D721Med (cell line): ENCODE measurements around the gene PIK3R4.

Experiments used
- DNase-seq: peaks from one replicate; pipeline ENCODE4 v3.0.0; 2011; ENCODE audit warnings: low spot score; ENCODE audit not compliant: insufficient read length
- FAIRE-seq: peaks from 2 replicates; lab custom pipeline; 2011; peaks lifted over from hg19 to GRCh38; lab: Jason Lieb, UNC
- TF ChIP-seq, protein P1 (sequence below): IDR thresholded peaks from 2 replicates; pipeline ENCODE4 v1.5.1; 2012; ENCODE audit warnings: mild to moderate bottlenecking, control low read depth; ENCODE audit not compliant: insufficient read depth; ENCODE audit errors: missing control alignments

PIK3R4 gene

DNA sequence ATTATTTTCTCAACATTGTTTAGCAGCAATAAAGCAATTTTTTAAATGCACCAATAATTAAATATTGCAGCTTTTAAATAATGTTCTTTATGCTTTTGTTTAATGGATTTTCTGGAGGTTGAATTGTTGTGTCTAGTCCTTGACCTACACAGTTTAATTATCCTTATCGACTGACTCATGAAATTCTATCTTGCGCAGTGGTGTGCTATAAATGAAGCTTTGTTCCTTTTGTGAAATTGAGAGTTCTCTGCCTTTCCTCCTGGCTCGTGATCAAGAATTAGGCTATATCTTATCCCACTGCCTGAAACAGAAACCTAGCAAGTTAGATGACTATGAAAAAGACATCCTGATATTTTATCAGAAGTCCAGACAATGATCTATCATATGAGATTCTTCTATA, 37.0 kb upstream of the PIK3R4 start:
- FAIRE-seq (no peak), DNase-seq (no peak)
- TF ChIP-seq, protein P1, sequence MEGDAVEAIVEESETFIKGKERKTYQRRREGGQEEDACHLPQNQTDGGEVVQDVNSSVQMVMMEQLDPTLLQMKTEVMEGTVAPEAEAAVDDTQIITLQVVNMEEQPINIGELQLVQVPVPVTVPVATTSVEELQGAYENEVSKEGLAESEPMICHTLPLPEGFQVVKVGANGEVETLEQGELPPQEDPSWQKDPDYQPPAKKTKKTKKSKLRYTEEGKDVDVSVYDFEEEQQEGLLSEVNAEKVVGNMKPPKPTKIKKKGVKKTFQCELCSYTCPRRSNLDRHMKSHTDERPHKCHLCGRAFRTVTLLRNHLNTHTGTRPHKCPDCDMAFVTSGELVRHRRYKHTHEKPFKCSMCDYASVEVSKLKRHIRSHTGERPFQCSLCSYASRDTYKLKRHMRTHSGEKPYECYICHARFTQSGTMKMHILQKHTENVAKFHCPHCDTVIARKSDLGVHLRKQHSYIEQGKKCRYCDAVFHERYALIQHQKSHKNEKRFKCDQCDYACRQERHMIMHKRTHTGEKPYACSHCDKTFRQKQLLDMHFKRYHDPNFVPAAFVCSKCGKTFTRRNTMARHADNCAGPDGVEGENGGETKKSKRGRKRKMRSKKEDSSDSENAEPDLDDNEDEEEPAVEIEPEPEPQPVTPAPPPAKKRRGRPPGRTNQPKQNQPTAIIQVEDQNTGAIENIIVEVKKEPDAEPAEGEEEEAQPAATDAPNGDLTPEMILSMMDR: no peak

DNA sequence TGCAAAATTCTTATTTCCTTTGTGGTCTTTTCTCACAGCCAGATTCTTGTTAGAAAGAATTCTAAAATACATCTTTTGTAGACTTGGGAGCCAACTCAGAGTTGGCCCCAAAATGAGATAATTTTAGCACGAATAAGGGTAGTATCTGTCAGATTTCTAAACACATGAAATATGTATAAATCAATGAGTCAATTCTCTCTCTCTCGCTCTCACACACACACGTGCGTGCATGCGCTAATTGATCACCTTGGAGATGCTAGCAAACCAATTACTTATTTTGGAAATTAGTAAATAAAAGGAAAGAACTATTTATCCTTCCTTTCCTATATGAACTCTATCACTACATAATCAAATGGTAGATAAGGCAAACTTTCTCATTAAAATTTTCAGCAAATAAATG, 32.9 kb upstream of the PIK3R4 start:
- no peak for FAIRE-seq
- TF ChIP-seq, protein P1: no peak

DNA sequence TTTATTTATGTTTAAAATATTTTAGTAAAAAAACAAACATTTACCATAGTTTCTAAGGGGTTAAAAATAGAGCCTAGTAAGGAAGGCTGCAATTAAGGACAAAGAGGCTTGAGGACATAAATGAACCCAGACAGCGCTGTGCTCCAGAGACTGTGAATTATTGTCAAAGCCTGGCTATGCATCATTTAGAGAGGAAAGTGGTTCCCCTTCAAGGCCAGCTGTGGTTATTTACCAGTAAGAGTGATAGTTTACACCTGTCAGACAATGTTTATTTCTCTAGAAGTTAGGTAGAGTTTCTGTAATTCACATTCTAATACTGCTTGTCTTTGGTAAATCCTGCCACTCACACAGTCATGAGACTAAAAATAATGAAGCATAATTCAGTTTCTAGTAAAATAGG, 32.4 kb upstream of the PIK3R4 start:
- TF ChIP-seq, protein P1: no peak
- FAIRE-seq: no peak
- DNase-seq: no peak

More for the DNA sequence above, 32.9 kb upstream of the PIK3R4 start:
- DNase-seq: no peak

DNA sequence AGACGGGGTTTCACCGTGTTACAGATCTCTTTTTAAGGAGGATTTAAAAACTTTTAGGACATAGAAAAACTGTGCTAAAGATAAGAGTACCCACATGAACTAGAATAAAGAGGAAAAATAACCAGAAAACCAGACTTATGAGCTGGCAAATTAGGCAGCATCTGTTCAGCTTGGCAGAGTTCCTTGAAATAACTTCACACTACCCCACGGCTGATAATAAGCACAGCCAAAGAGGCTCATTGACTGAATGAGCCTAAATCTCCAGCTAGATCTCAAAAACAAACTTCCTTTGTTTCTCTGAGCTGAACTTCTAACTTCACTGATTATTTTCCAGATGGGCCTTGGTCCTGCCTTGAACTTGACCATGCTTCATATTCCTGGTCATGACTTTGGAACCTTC, 26.7 kb upstream of the PIK3R4 start:
- DNase-seq (no peak), FAIRE-seq (no peak)
- TF ChIP-seq, protein P1: no peak

DNA sequence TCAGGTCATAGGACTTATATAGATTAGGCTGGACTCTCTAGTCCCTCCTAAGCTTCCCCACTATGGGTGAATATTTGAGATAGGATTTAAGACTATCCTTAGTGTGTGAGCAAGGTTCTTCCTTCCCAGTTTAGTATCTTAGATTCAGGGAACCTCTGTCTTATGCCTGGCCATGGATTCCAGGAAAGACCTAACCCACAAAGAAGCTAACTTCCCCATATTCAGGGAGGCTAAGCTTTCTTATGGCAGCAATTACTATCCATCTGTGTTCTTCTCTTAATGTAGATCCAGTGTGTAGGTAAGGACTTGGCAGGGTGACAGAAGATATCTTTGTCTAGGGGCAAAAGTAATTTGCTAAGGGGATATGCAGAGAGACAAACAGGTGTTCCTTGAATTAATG, 25.5 kb upstream of the PIK3R4 start:
- FAIRE-seq (no peak), DNase-seq (no peak)
- TF ChIP-seq, protein P1: no peak

DNA sequence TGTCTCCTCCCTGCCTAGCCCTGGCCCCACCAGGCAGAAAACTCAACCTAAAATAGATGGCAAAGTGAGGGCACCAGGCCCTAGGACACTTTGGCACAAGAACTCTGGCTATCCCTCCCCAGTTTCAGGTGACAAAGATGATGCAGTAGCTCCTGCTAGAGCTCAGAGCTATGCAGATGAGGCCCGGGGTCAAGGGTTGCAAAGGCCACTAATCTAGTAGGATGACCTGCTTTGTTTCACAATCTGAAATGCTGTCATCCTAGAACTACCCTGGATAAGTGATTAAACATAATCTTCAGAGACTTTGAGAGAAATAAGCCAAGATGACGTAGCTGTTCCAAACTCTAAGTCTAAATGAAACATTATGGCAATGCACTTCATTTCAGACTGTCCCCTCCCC, 24.0 kb upstream of the PIK3R4 start:
- TF ChIP-seq, protein P1: no peak
- DNase-seq (no peak), FAIRE-seq (no peak)

DNA sequence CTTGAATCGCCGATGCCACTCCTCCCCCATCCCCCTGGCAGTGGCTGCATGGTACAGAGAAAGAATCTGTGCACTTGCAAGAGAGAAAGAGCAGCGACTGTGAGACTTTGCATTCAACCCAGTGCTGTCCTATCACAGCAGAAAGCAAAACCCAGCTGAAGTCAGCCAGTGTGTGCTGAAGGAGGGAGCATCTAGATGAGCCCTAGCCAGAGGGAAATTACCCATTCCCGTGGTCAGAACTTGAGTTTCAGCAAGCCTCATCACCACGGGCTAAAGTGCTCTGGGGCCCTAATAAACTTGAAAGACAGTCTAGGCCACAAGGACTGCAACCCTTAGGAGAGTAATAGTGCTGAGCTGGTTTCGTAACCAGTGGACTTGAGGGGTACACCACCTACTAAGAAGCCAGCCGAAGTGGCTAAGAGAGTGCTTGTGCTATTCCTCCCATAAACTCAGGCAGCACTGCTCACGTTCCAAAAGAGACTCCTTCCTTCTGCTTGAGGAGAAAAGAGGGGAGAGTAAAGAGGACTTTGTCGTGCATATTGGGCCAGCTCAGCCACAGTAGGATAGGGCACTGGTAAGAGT, 15.2 kb upstream of the PIK3R4 start:
- no peak for DNase-seq
- TF ChIP-seq, protein P1: no peak
- no peak for FAIRE-seq
